SK-MEL-5 (cell line): ENCODE data around the gene TOM1L2. TPM values are rescaled to one million over a fixed set of nuclear protein-coding genes. Genes with fewer than 3 reads are reported as not detected.

Source experiments
- DNase-seq: peaks from one replicate; pipeline ENCODE4 v3.0.0-alpha.2; 2016; ENCODE audit warnings: low read depth, low spot score
- in situ Hi-C: cut with HindIII; loops from 2 replicates; pipeline ENCODE4 v1.10.0; 2016; ENCODE audit warnings: low sequenced_read_pairs, high pct_unique_total_duplicates, low pct_unique_long_range_greater_than_20kb
- total RNA-seq: library from RNA; depleted of rRNA; stranded (reverse); fragments of >200 nt; shearing (Covaris generic); gene quantifications from 2 replicates; pipeline ENCODE4 v1.2.3, GENCODE V29; 2014

The TOM1L2 gene
- total RNA-seq, 1 experiment from 2014 or later, result 7.7 TPM

DNA sequence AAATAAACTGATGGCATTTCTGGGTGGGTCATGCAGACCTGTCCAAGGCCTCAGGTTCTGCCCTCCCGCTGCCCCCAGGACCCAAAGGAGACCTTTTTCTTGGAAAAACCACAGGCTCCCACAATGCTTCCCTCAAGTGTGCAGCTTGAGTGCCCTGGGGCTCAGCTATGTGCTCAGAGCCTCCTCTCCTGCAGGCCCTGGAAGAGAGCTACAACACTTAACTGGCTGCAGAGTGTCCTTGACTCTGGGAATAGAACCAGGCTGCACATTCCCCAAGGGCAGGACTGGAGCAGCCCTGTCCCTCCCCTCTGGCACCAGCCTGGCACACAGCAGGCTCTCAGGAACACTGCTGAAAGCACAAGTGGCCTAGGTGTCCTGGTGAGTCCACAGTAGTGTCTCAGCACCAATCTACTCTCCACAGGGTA is 130.6 kb downstream of the TOM1L2 start:
- in situ Hi-C loops, result no loop called here
- no peak for DNase-seq

DNA sequence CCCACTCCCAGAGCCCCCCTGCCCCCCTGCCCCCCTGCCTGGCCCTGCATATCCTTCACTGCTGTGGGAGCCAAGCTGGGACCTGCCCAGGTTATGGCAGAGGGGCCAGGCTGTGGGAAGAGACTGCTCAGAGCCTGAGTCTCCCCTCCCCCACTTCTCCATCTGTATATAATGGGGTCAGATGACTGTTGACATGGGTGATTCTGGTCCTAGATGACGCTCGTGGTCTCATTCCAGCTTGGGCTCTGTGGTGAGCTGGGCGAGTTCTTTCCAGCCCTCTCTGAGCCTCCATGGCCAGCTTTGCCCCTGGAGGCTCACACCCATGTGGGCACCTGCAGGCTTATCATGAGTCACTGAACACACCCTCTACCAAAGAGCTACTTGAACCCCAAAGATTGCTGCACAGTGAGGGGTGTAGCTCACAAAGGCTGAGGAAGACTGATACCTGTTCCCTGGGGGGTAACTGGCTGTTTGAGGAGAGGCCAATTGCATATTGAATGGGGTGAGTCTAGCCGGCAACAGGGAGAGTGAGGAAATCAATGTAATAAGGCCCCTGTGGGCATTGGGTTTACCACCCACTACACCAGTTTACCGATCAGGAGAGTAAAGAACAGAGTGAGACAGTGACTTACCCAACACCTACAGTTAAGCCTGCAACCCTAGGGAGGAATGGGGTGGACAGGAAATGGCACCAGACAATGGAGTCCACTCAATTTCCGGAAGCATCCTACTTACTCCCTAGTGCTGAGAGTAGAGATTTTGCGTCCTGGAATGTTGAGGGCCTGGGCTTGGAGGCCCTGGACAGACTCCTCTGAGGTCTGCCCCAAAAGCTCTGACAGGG is 131.2 kb downstream of the TOM1L2 start:
- DNase-seq, result peak; percentile 69
- in situ Hi-C loops, result no loop called here

DNA sequence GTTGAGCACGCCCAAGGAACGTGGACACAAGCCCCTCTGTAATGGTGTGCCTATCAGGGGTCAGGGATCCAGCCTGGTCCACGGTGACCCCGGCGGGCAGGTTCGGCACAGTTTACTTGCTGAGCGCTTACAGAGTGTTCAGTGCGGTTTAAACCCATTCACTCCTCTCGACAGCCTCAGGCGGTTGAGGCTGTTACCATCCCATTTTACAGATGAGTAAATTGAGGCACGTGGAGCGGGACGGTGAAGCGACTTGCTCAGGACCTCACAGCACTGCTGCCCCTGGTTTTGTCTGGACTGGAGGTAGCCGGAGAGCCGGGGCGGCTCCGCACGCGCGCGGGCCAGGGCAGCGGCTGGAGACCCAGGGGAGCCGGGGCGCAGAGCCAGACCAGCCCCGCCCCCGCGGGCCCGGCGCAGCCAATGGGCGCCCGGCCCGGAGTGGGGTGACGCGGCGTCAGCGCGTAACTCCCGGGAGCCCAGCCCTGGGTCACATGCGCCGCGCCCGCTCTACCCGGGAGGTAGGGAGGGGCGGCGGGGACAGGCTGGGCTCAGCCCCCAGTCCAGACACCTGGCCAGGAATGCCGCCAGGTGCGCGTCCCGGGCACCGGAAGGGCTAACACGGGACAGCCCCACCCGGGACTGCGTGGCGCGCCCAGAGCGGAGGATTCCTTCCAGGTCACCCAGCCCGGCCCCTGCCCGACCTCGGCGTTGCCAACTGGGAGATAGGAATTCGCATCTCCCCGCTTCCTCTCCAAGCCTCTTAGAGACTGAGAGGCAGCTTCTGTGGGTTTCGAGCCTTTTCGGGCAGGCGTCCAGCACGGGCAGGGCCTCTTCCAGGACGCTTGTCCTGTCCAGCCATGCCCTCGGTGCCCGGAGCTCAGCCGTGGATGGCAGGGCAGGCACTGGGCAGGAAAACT is 132.2 kb downstream of the TOM1L2 start:
- DNase-seq, result peak; percentile 85
- in situ Hi-C loops, result no loop called here

DNA sequence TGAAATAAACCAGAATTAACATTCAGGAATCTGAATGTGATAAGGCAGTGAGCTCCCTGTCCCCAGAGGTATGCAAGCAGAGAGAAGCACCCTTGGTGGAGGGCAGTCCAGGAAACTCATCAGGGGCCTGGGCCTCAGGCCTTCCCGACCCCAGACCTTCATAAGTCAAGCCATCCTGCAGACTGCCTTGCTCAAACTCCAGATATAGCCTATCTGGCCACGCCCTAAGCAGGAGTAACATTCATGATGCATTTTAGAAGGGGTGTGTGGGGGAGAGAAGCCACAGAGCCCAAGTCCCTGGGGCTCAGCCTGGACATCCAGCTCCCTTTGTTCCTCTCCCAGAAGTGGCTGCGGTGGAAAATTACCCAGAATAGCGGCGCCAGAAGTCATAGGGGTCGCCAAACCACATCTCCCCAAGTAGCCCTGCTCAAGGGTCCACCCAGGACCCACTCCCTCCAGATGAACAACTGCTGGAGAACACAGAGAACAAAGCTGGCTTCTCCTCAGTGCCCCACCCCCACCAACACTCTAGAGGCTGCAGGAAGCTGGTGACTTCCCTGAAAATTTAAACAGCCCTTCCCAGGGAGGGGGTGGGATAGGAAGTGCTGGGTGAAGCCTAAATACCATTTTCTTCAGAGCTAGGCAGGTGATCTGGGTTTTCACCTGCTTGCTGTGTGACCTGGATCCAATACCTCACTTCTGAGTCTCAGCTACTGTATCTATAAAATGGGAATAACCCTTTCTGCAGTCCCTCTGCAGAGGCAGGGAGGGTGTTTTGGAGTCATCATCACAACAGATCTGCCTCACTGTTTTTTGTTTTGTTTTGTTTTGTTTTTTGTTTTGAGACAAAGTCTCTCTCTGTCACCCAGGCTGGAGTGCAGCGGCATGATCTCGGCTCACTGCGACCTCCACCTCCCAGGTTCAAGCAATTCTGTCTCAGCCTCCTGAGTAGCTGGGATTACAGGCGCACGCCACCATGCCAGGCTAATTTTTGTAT is 133.9 kb downstream of the TOM1L2 start:
- in situ Hi-C loops, result no loop called here
- DNase-seq, result peak; percentile 90

DNA sequence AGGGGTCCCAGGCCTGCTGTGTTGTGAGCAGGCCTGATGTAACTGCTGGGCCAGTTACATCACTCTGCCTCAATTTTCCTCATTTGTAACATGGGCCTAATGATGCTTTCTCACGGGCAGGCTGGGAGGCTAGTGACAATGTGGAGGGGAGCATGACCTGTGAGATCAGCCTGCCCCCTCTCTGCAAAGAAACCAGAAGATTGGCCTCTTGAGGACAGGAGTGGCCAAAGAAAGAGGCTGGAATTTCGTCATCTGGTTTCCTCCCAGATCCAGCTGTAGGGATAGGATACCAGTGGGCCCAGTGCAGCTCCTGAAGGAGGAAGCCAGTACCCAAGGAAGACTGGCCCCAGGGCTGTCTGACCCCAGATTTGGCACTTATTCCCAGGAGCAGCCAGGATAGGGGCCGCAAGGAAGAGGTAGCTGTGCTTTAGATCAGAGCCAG is 134.8 kb downstream of the TOM1L2 start:
- in situ Hi-C loops, result no loop called here

DNA sequence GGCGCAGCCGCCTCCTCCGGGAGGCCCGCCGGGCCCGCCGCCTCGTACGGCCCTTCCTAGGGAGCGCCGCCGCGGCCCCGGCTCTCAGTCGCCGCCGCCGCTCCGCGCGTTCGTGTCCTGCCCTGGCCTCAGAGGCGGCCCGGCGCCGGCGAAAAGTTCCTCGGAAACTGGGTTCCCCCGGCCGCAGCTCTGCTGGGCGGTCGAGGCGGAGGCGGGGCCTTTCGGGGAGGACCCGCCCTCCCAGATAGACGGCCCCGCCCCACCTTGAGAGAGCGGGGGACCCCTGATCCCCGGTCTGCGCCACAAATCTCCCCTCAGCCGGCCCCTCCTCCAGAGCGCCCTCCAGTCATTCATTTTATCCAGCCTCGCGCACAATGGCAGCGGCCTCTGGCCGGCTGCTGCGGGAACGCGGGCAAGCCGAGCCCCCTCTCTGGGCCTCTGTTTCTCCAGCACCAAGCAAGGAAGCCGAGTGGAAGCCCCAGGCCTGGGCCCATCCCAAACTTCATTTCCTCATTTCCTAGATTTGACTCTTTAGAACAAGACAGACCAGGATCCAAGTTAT is 135.3 kb downstream of the TOM1L2 start, which contains the start of gene SREBF1:
Gene SREBF1, minus strand, starts transcription at position 169 of the 562 bp plus-strand sequence. CDS start 169 bp downstream, outside the sequence.
- peak; percentile 51 for DNase-seq
- in situ Hi-C loops, result no loop called here

More for the DNA sequence above, 134.8 kb downstream of the TOM1L2 start:
- peak; percentile 62 for DNase-seq

DNA sequence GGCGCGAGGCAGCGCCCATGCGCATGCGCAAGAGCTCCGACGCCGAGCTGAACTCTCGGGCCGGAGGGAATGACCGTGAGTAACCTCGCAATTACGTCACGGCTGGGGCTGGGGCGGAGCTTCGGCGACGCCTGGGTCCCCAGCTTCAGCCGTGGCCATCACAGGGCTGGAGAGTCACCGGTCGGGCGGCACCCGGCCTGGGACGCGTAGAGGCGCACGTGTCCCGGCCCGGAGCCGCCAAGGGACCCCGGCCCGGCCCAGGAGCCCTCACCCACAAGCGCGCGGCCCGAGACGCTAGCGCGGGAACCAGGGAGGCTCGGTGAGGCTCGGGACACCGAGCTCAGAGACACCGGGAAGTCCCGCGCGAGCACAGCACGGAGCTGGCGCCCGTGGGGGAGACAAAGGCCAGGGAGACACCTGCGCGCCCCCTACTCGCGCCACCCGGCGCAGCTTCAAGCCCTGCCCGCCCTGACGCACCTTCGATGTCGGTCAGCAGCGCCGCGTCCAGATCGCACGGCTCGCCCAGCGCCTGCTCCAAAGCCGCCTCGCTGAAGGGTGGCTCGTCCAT is 135.9 kb downstream of the TOM1L2 start:
- DNase-seq, result peak; percentile 95
- in situ Hi-C loops, result no loop called here

DNA sequence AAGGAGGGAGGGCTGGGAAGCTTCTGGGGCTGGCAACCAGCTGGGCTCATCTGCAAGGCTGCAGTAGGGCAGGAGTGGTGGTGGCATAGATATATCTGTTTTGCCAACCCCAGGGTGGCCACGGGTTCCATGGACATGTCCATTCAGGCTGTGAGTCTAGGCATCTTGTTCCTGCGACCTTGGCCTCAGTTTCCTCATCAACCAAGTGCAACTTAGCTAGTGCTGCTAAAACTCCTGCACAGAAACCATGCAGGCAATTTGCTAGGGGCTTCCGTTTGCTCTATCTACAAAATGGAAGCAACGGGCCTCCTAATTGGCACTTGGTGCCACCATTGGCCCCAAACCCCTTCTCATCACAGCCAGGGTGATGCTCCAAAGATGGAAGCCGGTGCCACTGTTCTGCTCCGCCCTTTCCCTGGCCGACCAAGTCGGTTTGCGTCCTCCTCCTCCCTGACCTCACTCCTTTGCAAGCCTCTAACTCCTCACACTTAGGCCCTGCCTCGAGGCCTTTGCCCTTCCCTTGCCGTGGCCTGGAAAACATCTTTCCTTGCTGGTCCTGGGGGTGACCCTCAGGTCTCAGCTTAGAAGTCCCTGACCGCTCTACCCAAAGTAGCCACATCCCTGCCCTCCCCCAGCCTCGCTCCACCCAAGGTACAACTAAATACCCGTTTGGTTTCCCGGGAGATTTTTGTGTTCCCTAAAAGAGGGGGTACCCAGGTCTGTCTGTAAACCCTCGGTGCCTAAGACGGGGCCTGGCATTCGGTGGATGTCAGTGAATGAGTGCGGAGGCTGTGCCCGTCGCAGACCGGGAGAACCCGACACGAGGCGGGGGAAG is 136.6 kb downstream of the TOM1L2 start:
- in situ Hi-C loops, result no loop called here
- DNase-seq, result no peak

DNA sequence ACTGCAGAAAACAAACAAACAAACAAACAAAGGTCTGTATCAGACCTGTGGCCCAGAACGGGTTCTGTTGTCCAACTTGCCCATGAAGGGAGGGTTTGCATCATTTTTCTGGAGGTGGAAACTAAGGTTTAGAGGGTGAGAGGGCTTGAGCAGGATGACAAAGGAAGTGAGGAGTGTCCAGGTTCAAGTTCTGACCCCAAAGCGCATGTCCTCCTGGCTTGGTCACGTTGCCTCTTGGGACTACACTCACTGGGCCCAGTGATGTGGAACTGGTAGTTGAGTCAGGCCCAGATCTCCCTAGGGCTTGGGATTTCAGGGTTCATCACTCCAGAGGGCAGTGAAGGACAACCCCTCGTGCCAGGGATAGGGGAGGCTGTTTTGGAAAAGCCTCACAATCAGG is 137.2 kb downstream of the TOM1L2 start:
- in situ Hi-C loops, result no loop called here
- no peak for DNase-seq

DNA sequence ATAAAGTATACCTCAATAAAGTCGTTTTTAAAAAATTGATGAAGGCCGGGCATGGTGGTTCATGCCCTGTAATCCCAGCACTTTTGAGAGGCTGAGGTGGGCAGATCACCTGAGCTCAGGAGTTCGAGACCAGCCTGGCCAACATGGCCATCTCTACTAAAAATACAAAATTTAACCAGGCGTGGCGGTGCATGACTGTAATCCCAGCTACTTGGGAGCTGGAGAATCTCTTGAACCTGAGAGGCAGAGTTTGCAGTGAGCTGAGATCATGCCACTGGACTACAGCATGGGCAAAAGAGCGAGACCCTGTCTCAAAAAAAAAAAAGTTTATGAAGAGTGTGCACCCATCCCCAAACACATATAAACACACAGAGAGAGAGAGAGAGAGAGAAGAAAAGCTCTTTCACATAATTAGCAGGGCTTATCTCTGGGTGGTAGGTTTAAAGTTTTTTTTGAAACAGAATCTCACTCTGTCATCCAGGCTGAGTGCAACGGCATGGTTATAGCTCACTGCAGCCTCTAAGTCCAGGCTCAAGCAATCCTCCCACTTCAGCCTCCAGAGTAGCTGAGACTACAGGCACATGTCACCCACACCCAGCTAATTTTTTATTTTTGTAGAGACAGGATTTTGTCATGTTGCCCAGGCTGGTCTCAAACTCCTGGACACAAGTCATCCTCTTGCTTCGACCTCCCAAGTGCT is 138.4 kb downstream of the TOM1L2 start:
- in situ Hi-C loops, result no loop called here
- no peak for DNase-seq

DNA sequence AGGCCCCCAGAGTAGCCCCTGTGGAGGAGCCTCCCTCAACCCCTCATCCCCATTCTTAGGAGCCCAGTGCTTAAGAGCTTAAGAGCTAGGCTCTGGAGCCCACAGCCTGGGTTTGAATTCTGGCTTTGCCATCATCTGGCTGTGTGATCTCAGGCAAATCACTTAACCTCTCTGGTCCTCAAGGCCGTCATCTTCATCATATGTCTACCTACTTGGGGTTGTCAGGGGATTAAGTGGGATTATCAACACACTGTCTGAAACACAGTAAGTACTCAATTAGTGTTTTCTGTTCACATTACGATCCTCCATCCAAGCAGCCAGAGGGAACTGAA is 140.2 kb downstream of the TOM1L2 start:
- DNase-seq, result no peak
- in situ Hi-C loops, result no loop called here

DNA sequence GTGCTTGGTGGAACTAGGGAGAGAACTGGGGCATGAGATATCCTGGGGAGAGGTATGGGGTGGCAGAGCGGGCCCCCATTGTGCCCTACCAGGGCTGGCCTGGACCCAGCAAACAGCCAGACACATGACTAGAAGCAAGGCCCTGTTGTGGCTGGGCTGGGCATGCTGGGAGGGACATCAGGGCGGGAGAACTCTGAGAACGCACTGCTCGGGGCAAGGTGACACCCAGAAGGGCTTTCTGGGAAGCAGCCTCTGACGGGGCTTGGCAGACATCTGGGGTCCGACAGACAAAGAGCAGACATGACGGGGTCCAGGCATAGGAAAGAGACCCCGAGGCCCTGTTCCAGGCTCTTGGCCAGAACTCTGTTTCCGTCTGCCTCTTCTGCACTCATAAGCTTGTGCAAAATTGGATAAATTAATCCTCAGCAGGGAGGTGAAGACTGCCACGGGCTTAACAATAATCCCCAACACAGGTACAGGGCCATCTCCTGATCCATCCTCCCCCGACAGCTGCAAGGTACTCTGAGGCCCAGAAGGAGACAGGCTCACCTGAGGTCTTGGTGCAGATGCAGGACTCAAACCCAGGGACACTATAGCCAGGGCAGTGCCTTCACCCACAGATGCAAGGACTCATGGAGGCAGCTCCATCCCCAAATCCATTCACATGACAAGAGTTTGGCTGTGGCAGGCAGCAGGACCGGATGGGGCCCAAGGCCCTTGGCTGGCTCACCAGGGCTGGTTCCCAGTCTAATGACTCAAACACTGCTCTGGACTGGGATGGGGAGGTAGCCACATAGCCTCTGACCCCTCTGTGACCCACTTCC is 140.8 kb downstream of the TOM1L2 start:
- in situ Hi-C loops, result no loop called here
- DNase-seq, result no peak

DNA sequence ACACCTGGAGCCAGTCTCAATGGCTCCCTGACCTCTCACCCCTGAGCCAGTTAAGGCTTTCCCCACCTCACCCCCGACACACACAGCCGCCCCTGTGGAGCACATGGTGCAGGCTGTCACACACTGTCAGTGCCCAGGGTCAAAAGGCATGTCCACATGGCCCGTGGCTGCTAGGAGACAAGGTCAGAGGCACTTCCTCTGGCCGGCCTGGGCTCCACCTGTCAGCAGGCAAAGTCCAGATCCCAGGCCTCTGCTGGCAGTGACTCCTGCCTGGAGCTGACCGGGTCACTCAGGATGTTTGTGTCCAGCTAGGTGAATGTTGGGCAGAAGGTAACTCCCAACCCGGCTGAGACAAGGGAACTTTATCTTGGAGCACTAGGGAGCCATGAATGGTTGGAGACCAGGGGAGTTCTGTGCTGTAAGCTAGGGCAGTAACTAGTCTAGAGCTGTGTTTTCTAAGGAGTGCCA is 141.4 kb downstream of the TOM1L2 start:
- in situ Hi-C loops, result no loop called here

DNA sequence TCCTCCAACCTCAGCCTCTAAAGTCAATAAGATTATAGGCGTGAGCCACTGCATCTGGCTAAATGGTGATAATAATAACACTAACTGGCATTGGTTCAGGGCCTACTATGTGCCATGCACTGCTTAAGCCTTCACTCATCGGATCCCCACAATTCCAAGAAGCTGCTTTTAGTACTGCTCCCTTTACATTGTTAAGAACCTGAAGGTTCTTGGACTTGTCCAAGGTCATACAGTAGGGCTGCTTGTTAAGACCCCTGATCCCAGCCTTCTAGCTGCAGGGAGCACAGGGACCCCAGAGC is 142.0 kb downstream of the TOM1L2 start:
- DNase-seq, result no peak
- in situ Hi-C loops, result no loop called here

More for the DNA sequence above, 141.4 kb downstream of the TOM1L2 start:
- DNase-seq, result no peak
